Tibial artery (tissue), 4 donors: Measurements from ENCODE around the gene GCN1.

Source experiments
- DNase-seq, 2 donors: peaks; one replicate each; pipeline ENCODE4 v3.0.0-alpha.2; 2019
- H3K27ac ChIP-seq, 2 donors: fragments of 200-600 bp; sonication (generic) in 1 of 2; 1 replicate in 1 of 2; 2 replicates in 1 of 2; pipeline ENCODE4 v1.5.1; 2018 to 2019; ENCODE audit warnings: mild to moderate bottlenecking in 1 of 2
- H3K27me3 ChIP-seq, 2 donors: fragments of 200-600 bp; sonication (generic) in 1 of 2; one replicate each; pipeline versions ENCODE4 v1.5.1 to v1.6.0; 2016 to 2019
- H3K36me3 ChIP-seq, 3 donors: fragments of 200-600 bp; sonication (generic) in 2 of 3; one replicate each; pipeline ENCODE4 v1.5.1; 2016 to 2019; ENCODE audit warnings: mild to moderate bottlenecking in 2 of 3
- H3K4me1 ChIP-seq, 4 donors: fragments of 200-600 bp; sonication (generic) in 2 of 4; 1 replicate in 3 of 4; 2 replicates in 1 of 4; pipeline ENCODE4 v1.5.1; 2016 to 2019
- H3K4me3 ChIP-seq, 2 donors: fragments of 200-600 bp; sonication (generic) in 1 of 2; 1 replicate in 1 of 2; 2 replicates in 1 of 2; pipeline ENCODE4 v1.5.1; 2018 to 2019; ENCODE audit warnings: mild to moderate bottlenecking in 2 of 2
- H3K9me3 ChIP-seq, 3 donors: fragments of 200-600 bp; sonication (generic) in 1 of 3; one replicate each; pipeline ENCODE4 v1.5.1; 2016 to 2019
- CTCF ChIP-seq, 2 experiments: fragments of 200-600 bp in 1 of 2; fragments of 450-650 bp in 1 of 2; IDR thresholded peaks; one replicate each; pipeline ENCODE4 v1.5.1; 2017 to 2019; ENCODE audit warnings: antibody characterized with exemption in 2 of 2, mild to moderate bottlenecking in 1 of 2, moderate library complexity in 1 of 2
- intact Hi-C: fragments of 100-400 bp; cut with DNase I; formaldehyde crosslinking; loops from one replicate; pipeline ENCODE4 v1.15.0; 2023; ENCODE audit warnings: low total_unique reads

Gene GCN1

GRCh38 chr12:120235369-120236323 is 41.1 kb upstream of the GCN1 start:
- peaks cover 10 to 90% (median 68%) of the 10 kb centered on the region in 4 donors for H3K4me1 ChIP-seq
- peak overlapping the region; percentile 73 to 90 for H3K27ac ChIP-seq
- no peak for DNase-seq
- TF ChIP-seq CTCF (IDR thresholded peaks at IDR 0.05), result no peak
- H3K9me3 ChIP-seq, result no peaks in the 10 kb centered on the region
- intact Hi-C loops, result no loop called here
- no peaks in the 10 kb centered on the region for H3K27me3 ChIP-seq
- H3K36me3 ChIP-seq, result no peaks in the 10 kb centered on the region
- no peak overlapping the region for H3K4me3 ChIP-seq

GRCh38 chr12:120234643-120235368 is 40.3 kb upstream of the GCN1 start:
- no peak overlapping the region for H3K4me3 ChIP-seq
- intact Hi-C loops, result no loop called here
- peak; percentile 51 to 54 for TF ChIP-seq CTCF (IDR thresholded peaks at IDR 0.05)
- H3K36me3 ChIP-seq, result no peaks in the 10 kb centered on the region
- peaks cover 18 to 95% (median 76%) of the 10 kb centered on the region in 4 donors for H3K4me1 ChIP-seq
- H3K27ac ChIP-seq, result peak overlapping the region; percentile 73 to 90
- DNase-seq, result peak; percentile 93 to 96
- H3K27me3 ChIP-seq, result no peaks in the 10 kb centered on the region
- no peaks in the 10 kb centered on the region for H3K9me3 ChIP-seq

GRCh38 chr12:120231316-120232011 is 36.9 kb upstream of the GCN1 start:
- peak overlapping the region; percentile 74 to 90 for H3K27ac ChIP-seq
- H3K9me3 ChIP-seq, result no peaks in the 10 kb centered on the region
- peaks cover 0 to 3% (median 0%) of the 10 kb centered on the region in 3 donors for H3K36me3 ChIP-seq
- TF ChIP-seq CTCF (IDR thresholded peaks at IDR 0.05), result peak in 1 of 2 experiments; percentile 13
- no peak for DNase-seq
- intact Hi-C loops, result no loop called here
- H3K4me3 ChIP-seq, result no peak overlapping the region
- H3K4me1 ChIP-seq, result peaks cover 33 to 88% (median 77%) of the 10 kb centered on the region in 4 donors
- no peaks in the 10 kb centered on the region for H3K27me3 ChIP-seq

DNA sequence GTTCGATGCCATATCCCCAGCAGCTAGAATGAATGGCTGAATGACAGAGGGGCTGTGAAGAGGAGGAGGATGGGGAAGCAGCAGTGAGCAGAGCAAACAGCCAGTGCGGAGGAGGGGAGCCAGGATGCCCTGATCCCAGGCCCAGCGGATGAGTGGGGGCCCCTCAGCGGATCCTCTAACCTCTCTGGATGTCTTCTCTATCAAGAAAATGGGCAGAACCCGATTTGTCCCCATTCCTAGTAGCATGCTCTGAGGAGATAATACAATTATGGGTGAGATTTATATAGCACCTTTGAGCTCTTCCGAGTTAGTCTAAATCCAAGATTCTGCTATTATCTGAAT is 36.4 kb upstream of the GCN1 start:
- no peaks in the 10 kb centered on the region for H3K9me3 ChIP-seq
- no peak for TF ChIP-seq CTCF (IDR thresholded peaks at IDR 0.05)
- peak overlapping the region; percentile 74 to 90 for H3K27ac ChIP-seq
- H3K4me3 ChIP-seq, result no peak overlapping the region
- H3K36me3 ChIP-seq, result peaks cover 0 to 8% (median 0%) of the 10 kb centered on the region in 3 donors
- intact Hi-C loops, result no loop called here
- no peaks in the 10 kb centered on the region for H3K27me3 ChIP-seq
- peaks cover 33 to 88% (median 78%) of the 10 kb centered on the region in 4 donors for H3K4me1 ChIP-seq
- DNase-seq, result no peak

GRCh38 chr12:120230326-120230973 is 35.9 kb upstream of the GCN1 start:
- TF ChIP-seq CTCF (IDR thresholded peaks at IDR 0.05), result no peak
- intact Hi-C loops, result no loop called here
- no peaks in the 10 kb centered on the region for H3K9me3 ChIP-seq
- no peaks in the 10 kb centered on the region for H3K27me3 ChIP-seq
- H3K4me1 ChIP-seq, result peaks cover 33 to 88% (median 76%) of the 10 kb centered on the region in 4 donors
- H3K36me3 ChIP-seq, result peaks cover 0 to 11% (median 0%) of the 10 kb centered on the region in 3 donors
- H3K4me3 ChIP-seq, result no peak overlapping the region
- H3K27ac ChIP-seq, result peak overlapping the region; percentile 74 to 90
- DNase-seq, result peak; percentile 79 to 85
